ENCODE measurements around the gene TOR4A.

Gene TOR4A

DNA sequence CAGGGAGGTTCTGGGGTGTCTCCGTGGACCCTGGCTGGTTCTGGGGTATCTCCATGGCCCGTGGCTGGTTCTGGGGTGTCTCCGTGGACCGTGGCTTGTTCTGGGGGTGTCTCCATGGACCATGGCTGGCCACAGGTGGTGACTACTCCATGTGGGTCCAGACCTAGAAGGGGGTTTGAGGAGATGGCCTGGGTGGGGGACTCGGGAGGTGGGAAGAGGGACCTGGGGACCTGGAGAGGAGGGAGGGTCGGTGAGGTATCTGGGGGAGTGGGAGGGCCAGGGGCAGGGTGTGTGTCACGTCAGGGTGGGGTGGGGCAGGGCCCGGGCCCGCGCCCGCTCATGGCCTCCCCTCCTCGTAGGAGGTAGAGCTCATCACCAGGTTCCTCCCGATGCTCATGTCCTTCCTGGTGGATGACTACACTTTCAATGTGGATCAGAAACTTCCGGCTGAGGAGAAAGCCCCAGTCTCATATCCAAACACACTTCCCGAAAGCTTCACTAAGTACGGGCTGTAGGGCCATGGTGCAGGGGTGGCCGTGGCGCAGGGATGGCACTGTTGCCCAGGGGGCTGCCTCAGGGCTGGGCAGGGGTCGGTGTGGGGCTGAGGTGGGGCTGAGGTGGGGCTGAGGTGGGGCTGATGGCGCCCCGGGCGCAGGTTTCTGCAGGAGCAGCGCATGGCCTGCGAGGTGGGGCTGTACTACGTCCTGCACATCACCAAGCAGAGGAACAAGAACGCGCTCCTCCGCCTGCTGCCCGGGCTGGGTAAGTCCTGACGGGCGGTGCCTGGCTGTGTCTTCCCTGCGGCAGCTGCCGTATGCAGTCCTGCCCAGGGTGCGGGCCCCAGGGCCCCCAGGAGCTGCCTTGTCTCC, 10.7 kb upstream of the TOR4A start:
- no peak for DNase-seq (ENCODE audit: low read depth)
- no peak for TF ChIP-seq POLR2A (IDR thresholded peaks at IDR 0.05; ENCODE audit: extremely low read depth, insufficient read length)
- H3K4me3 ChIP-seq (ENCODE audit: low read depth, low read length) = no peak overlapping the region

DNA sequence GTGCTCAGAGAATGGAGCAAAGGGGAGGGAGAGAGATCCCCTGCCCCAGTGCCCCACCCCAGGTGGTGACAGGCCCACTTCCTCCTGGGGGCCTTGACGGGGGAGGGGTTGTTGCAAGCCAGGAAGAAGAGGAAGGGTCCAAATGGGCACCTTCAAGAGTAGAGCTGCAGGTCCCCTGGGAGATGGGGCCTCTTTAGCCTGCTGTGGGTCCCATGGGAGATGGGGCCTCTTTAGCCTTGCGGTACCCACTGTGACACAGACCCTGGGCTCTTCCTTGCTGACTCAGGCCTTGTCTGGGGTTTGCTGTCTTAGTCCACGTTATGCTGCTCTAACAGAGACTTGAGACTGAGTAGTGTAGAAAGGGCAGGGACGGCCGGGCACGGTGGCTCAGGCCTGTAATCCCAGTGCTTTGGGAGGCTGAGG, 9.6 kb upstream of the TOR4A start:
- TF ChIP-seq MYC (IDR thresholded peaks at IDR 0.05; ENCODE audit: low read depth, low read length) = no peak; the same call in 1 of the 2 replicates
- TF ChIP-seq POLR2A (IDR thresholded peaks at IDR 0.05; ENCODE audit: extremely low read depth, insufficient read length) = no peak
- TF ChIP-seq, protein P1, sequence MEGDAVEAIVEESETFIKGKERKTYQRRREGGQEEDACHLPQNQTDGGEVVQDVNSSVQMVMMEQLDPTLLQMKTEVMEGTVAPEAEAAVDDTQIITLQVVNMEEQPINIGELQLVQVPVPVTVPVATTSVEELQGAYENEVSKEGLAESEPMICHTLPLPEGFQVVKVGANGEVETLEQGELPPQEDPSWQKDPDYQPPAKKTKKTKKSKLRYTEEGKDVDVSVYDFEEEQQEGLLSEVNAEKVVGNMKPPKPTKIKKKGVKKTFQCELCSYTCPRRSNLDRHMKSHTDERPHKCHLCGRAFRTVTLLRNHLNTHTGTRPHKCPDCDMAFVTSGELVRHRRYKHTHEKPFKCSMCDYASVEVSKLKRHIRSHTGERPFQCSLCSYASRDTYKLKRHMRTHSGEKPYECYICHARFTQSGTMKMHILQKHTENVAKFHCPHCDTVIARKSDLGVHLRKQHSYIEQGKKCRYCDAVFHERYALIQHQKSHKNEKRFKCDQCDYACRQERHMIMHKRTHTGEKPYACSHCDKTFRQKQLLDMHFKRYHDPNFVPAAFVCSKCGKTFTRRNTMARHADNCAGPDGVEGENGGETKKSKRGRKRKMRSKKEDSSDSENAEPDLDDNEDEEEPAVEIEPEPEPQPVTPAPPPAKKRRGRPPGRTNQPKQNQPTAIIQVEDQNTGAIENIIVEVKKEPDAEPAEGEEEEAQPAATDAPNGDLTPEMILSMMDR (IDR thresholded peaks at IDR 0.05; ENCODE audit: low read depth, low read length) = no peak
- TF ChIP-seq, protein P2, sequence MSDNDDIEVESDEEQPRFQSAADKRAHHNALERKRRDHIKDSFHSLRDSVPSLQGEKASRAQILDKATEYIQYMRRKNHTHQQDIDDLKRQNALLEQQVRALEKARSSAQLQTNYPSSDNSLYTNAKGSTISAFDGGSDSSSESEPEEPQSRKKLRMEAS (IDR thresholded peaks at IDR 0.05; ENCODE audit: low read depth, low read length) = no peak; the same call in 1 of the 2 replicates
- DNase-seq (ENCODE audit: low read depth) = peak; percentile 99
- H3K4me3 ChIP-seq (ENCODE audit: low read depth, low read length) = no peak overlapping the region

DNA sequence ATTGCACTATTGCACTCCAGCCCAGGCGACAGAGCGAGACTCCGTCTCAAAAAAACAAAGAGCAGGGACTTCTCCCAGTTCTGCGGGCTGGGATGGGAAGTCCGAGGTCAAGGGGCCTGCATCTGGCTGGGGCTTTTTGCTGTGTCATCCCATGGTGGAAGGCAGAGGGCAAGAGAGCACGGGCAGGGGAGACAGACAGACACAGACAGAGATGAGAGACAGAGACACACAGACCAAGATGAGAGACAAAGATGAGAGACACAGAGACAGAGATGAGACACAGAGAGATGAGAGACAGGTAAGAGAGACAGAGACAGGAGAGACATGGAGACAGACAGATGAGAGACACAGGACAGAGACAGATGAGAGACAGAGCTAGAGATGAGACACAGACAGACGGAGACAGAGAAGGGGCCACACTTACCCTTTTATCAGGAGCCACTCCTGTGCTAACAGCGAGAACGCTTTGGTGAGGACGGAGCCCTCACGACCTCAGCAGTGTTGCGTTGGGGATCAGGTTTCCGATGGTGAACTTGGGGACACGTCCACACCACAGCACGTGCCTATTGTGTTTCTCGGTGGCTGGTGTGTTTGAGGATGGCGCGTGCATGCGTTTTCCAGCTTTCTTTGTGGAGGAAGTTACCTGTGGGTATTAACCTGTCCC, 8.9 kb upstream of the TOR4A start:
- TF ChIP-seq, protein P1 (IDR thresholded peaks at IDR 0.05; ENCODE audit: low read depth, low read length) = no peak
- TF ChIP-seq MYC (IDR thresholded peaks at IDR 0.05; ENCODE audit: low read depth, low read length) = no peak
- TF ChIP-seq, protein P2 (IDR thresholded peaks at IDR 0.05; ENCODE audit: low read depth, low read length) = no peak
- TF ChIP-seq POLR2A (IDR thresholded peaks at IDR 0.05; ENCODE audit: extremely low read depth, insufficient read length) = no peak
- DNase-seq (ENCODE audit: low read depth) = peak; percentile 54
- H3K4me3 ChIP-seq (ENCODE audit: low read depth, low read length) = no peak overlapping the region

DNA sequence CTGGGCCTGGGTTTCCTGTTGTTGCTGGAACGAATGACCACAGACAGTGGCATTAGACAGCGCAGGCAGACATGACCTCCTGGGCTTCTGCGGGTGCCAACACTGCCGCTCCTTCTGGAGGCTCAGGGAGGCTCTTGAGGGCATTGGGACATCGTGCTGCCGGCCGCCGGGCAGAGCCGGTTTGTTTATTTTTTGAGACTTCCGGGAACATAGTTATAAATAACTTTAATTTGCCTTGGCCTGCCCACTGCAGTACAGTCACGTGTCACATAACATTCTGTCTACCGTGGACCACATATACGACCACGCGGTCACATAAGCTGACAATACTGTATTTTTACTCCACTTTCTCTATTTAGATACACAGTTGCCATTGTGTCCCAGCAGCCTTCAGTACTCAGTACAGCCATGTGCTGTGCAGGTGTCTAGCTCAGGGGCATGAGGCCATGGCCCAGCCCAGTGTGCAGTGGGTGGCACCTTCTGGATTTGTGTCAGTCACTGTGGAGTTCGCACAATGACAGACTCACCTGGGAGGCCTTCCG, 8.2 kb upstream of the TOR4A start:
- no peak overlapping the region for H3K4me3 ChIP-seq (ENCODE audit: low read depth, low read length)
- TF ChIP-seq, protein P1 (IDR thresholded peaks at IDR 0.05; ENCODE audit: low read depth, low read length) = no peak
- TF ChIP-seq MYC (IDR thresholded peaks at IDR 0.05; ENCODE audit: low read depth, low read length) (no peak), POLR2A (IDR thresholded peaks at IDR 0.05; ENCODE audit: extremely low read depth, insufficient read length) (no peak)
- TF ChIP-seq, protein P2 (IDR thresholded peaks at IDR 0.05; ENCODE audit: low read depth, low read length) = no peak
- no peak for DNase-seq (ENCODE audit: low read depth)

DNA sequence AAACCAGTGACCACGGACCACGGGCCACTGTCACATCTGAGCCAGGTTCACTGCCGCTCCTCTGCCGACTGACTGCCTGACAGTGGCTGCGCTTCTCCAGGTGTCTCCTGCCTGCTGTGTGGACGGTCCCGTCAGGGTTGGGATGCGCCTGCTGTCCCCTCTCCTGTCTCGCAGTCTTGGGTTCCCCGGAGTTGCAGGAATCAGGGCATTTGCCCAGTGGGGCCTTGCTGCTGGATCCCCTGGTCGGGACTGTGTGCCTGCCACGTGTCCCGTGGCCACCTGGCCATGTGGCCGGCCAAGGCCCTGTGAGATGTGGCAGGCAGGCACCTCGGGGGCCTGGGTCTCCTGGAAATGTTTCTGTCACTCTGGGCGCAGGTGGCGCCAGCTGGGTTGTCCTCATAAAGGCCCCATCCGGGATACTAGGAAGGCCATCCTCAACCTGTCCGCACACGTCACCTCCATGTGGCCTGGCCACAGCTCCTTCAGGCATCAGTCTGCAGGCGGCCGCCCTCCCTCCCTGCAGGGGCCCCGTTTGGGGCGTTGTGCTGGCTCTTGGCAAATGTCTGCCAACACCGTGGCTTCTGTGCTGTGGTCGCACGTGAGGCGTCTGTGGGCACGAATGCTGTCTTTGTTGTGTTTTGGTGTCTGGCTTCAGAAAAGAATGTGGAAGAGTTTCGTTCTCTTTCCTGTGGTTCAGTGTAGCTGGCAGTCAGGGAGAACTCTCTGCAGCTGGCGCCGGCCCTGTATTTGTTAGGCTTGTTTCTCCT, 6.4 kb upstream of the TOR4A start:
- H3K4me3 ChIP-seq (ENCODE audit: low read depth, low read length) = no peak overlapping the region
- no peak for DNase-seq (ENCODE audit: low read depth)
- no peak for TF ChIP-seq POLR2A (IDR thresholded peaks at IDR 0.05; ENCODE audit: extremely low read depth, insufficient read length)
- TF ChIP-seq, protein P1 (IDR thresholded peaks at IDR 0.05; ENCODE audit: low read depth, low read length) = no peak
- TF ChIP-seq, protein P2 (IDR thresholded peaks at IDR 0.05; ENCODE audit: low read depth, low read length) = no peak
- TF ChIP-seq MYC (IDR thresholded peaks at IDR 0.05; ENCODE audit: low read depth, low read length) = no peak
